A673 (cell line): ENCODE data around the gene ZSCAN30. TPM values are rescaled to one million over a fixed set of nuclear protein-coding genes. Genes with fewer than 3 reads are reported as not detected.

Experiments
- BruUV-seq: library from RNA; stranded (reverse); fragments of 400-500 nt; replicated peaks from 2 replicates; lab custom pipeline; 2021; lab: Mats Ljungman, UMichigan
- CTCF ChIA-PET: fragments of 300-600 bp; sonication (Branson Sonifier 250); formaldehyde crosslinking; loops from one replicate; lab custom pipeline; 2022; ENCODE audit warnings: antibody characterized with exemption; lab: Charles Lee
- POLR2A ChIA-PET: fragments of 300-600 bp; sonication (Branson Sonifier 250); formaldehyde crosslinking; loops from one replicate; lab custom pipeline; 2022; ENCODE audit warnings: antibody characterized with exemption; ENCODE audit not compliant: low non-redundant PET; lab: Charles Lee
- DNase-seq: peaks from one replicate; pipeline ENCODE4 v3.0.0-alpha.2; 2015; ENCODE audit warnings: low spot score
- H3K27ac ChIP-seq: fragments of 200-600 bp; sonication (generic); 2 replicates; pipeline ENCODE4 v1.5.1; 2016; ENCODE audit warnings: mixed run types, low read depth, mild to moderate bottlenecking, mixed read lengths, antibody characterized with exemption, low read length; ENCODE audit not compliant: poor library complexity, severe bottlenecking
- H3K27me3 ChIP-seq: fragments of 200-600 bp; sonication (generic); replicated peaks from 2 replicates; pipeline ENCODE4 v1.6.1; 2017; ENCODE audit warnings: mixed run types, low read depth, mild to moderate bottlenecking, mixed read lengths, antibody characterized with exemption, low read length; ENCODE audit not compliant: insufficient read depth, poor library complexity
- H3K36me3 ChIP-seq: fragments of 200-600 bp; sonication (generic); 2 replicates; pipeline ENCODE4 v1.6.1; 2016; ENCODE audit warnings: mixed run types, mild to moderate bottlenecking, mixed read lengths, antibody characterized with exemption, low read length; ENCODE audit not compliant: insufficient read depth, poor library complexity, severe bottlenecking
- H3K4me1 ChIP-seq: fragments of 200-600 bp; sonication (generic); 2 replicates; pipeline ENCODE4 v1.6.1; 2017; ENCODE audit warnings: mixed run types, mild to moderate bottlenecking, mixed read lengths, antibody characterized with exemption, low read length; ENCODE audit not compliant: insufficient read depth, poor library complexity, severe bottlenecking
- H3K4me3 ChIP-seq: fragments of 200-600 bp; sonication (generic); 2 replicates; pipeline ENCODE4 v1.5.1; 2016; ENCODE audit warnings: low read depth, mixed run types, mild to moderate bottlenecking, mixed read lengths, low read length; ENCODE audit not compliant: poor library complexity, severe bottlenecking
- H3K9me3 ChIP-seq: fragments of 200-600 bp; sonication (generic); 2 replicates; pipeline ENCODE4 v1.6.1; 2016; ENCODE audit warnings: mixed run types, low read depth, mild to moderate bottlenecking, mixed read lengths, antibody characterized with exemption, low read length; ENCODE audit not compliant: poor library complexity, severe bottlenecking
- EZH2 ChIP-seq: fragments of 200-600 bp; sonication (generic); IDR thresholded peaks from 2 replicates; pipeline ENCODE4 v1.6.1; 2017; ENCODE audit warnings: borderline replicate concordance, low read depth, mild to moderate bottlenecking, mixed read lengths, antibody characterized with exemption, low read length; ENCODE audit not compliant: poor library complexity, severe bottlenecking
- intact Hi-C: fragments of 100-400 bp; cut with micrococcal nuclease; formaldehyde crosslinking; loops from one replicate; pipeline ENCODE4 v1.10.0; 2022; ENCODE audit not compliant: unreplicated experiment
- total RNA-seq: library from RNA; stranded (reverse); gene quantifications from 2 replicates; pipeline ENCODE4 v1.2.3, GENCODE V29; 2021
- TF ChIP-seq, protein P1 (sequence below): fragments of 300-800, 200-600 bp; sonication (generic); conservative IDR thresholded peaks from 2 replicates; pipeline ENCODE4 v1.5.1; 2017; ENCODE audit warnings: low read depth, mild to moderate bottlenecking, antibody characterized with exemption, low read length, moderate library complexity, mixed read lengths

ZSCAN30 gene
- total RNA-seq, 1 experiment from 2014 or later: 17.0 TPM

DNA sequence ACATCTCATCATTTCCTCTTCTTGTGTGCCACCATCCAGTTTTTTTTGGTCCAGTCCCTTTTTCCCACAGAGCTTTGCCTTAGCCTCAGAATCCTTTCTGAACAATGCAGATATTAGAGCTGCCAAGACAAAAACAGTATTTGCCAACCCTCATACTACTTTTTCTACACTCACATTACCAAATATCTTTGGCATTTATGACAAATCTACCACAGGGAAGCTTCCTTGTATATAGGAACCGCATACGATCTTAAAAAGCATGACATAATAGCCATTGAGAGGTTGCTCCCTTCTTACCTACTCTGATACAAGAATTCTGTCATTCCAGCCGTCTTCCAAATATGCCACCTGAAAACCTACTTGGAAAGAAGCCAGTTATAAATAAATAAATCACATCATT is 44.8 kb upstream of the ZSCAN30 start:
- Histone ChIP-seq H3K4me1 (no peaks in the 10 kb centered on the region), H3K36me3 (peaks cover 75% of the 10 kb centered on the region), H3K9me3 (no peaks in the 10 kb centered on the region), H3K4me3 (no peak overlapping the region), H3K27me3 (no peaks in the 10 kb centered on the region), H3K27ac (no peak overlapping the region)
- DNase-seq: no peak
- CTCF ChIA-PET: no interaction called here
- TF ChIP-seq, protein P1, sequence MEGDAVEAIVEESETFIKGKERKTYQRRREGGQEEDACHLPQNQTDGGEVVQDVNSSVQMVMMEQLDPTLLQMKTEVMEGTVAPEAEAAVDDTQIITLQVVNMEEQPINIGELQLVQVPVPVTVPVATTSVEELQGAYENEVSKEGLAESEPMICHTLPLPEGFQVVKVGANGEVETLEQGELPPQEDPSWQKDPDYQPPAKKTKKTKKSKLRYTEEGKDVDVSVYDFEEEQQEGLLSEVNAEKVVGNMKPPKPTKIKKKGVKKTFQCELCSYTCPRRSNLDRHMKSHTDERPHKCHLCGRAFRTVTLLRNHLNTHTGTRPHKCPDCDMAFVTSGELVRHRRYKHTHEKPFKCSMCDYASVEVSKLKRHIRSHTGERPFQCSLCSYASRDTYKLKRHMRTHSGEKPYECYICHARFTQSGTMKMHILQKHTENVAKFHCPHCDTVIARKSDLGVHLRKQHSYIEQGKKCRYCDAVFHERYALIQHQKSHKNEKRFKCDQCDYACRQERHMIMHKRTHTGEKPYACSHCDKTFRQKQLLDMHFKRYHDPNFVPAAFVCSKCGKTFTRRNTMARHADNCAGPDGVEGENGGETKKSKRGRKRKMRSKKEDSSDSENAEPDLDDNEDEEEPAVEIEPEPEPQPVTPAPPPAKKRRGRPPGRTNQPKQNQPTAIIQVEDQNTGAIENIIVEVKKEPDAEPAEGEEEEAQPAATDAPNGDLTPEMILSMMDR: no peak
- no peak for TF ChIP-seq EZH2
- POLR2A ChIA-PET: no interaction called here
- BruUV-seq: no TSS peak
- intact Hi-C loops: no loop called here

GRCh38 chr18:35334212-35334611 is 44.2 kb upstream of the ZSCAN30 start:
- CTCF ChIA-PET: no interaction called here
- Histone ChIP-seq H3K36me3 (peaks cover 68% of the 10 kb centered on the region), H3K27me3 (no peaks in the 10 kb centered on the region), H3K4me3 (no peak overlapping the region), H3K9me3 (no peaks in the 10 kb centered on the region), H3K27ac (no peak overlapping the region), H3K4me1 (no peaks in the 10 kb centered on the region)
- intact Hi-C loops: no loop called here
- no peak for DNase-seq
- POLR2A ChIA-PET: no interaction called here
- BruUV-seq: no TSS peak
- TF ChIP-seq, protein P1: no peak
- no peak for TF ChIP-seq EZH2

- intact Hi-C loops: no loop called here
- POLR2A ChIA-PET: no interaction called here
- H3K4me1 ChIP-seq: no peaks in the 10 kb centered on the region
- no peaks in the 10 kb centered on the region for H3K27me3 ChIP-seq
- no peak overlapping the region for H3K4me3 ChIP-seq
- no peak for DNase-seq
- CTCF ChIA-PET: no interaction called here
- H3K9me3 ChIP-seq: no peaks in the 10 kb centered on the region
- no TSS peak for BruUV-seq
- no peak overlapping the region for H3K27ac ChIP-seq
- peaks cover 42% of the 10 kb centered on the region for H3K36me3 ChIP-seq
- TF ChIP-seq, protein P1: no peak
- no peak for TF ChIP-seq EZH2
Measured at GRCh38 chr18:35331367-35332087, 41.5 kb upstream of the ZSCAN30 start.
